ENCODE data around the gene GEMIN7. TPM values are rescaled to one million over a fixed set of nuclear protein-coding genes. Genes with fewer than 3 reads are reported as not detected.

GEMIN7 gene
- total RNA-seq, 1 donor from 2014 or later: 7.3 TPM

GRCh38 chr19:45051929-45052579 is 27.0 kb upstream of the GEMIN7 start:
- Mint-ChIP-seq H3K4me3 (no peak overlapping the region), H3K27ac (no peak overlapping the region), H3K36me3 (peaks cover 15% of the 10 kb centered on the region), H3K9me3 (no peaks in the 10 kb centered on the region), H3K4me1 (no peaks in the 10 kb centered on the region), H3K27me3 (ENCODE audit: insufficient read depth, low read depth) (peaks cover 2% of the 10 kb centered on the region)
- Histone ChIP-seq H3K9ac (no peak overlapping the region), H3K4me1 (no peaks in the 10 kb centered on the region), H3K4me2 (no peak overlapping the region), H3K27me3 (no peaks in the 10 kb centered on the region), H3K4me3 (no peak overlapping the region), H3F3A (ENCODE audit: low read depth) (no peaks in the 10 kb centered on the region), H4K20me1 (ENCODE audit: low read depth) (peaks cover 55% of the 10 kb centered on the region), H3K79me2 (ENCODE audit: low read depth) (peaks cover 49% of the 10 kb centered on the region), H2AFZ (replicated peaks) (no peak overlapping the region), H3K27ac (no peak overlapping the region), H3K36me3 (no peaks in the 10 kb centered on the region), H3K9me3 (ENCODE audit: low read depth) (no peaks in the 10 kb centered on the region)
- DNase-seq (ENCODE audit: low spot score): no peak
- TF ChIP-seq EZH2 (IDR thresholded peaks at IDR 0.05) (no peak), EZH2phosphoT487 (IDR thresholded peaks at IDR 0.05) (no peak), CTCF (IDR thresholded peaks at IDR 0.05) (no peak)

DNA sequence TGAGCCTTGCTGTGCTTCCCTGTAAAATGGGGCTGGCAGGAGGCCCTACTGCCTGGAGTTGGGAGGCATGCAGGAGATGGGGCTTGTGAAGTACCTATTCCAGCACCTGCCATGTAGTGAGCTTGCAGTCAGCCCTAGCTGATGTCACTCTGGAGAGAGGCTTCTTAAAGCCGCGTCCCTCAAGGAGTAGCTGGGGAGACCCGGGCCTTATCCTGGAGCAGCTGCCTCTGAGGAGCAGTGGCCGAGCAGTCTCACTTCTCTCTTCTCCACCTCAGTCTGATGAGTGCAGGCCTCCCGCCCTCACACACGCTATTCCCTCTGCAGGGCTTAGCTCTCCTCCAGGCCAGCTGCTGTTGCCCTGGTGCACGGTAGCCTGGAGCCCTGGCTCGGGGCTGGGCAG is 22.2 kb upstream of the GEMIN7 start:
- H3K9me3 Mint-ChIP-seq: no peaks in the 10 kb centered on the region
- no peak overlapping the region for H3K4me3 ChIP-seq
- no peak overlapping the region for H3K27ac ChIP-seq
- H3K4me3 Mint-ChIP-seq: no peak overlapping the region
- H3K4me1 Mint-ChIP-seq: no peaks in the 10 kb centered on the region
- peaks cover 5% of the 10 kb centered on the region for H3K36me3 ChIP-seq
- H3K9ac ChIP-seq: no peak overlapping the region
- H3K27me3 ChIP-seq: no peaks in the 10 kb centered on the region
- H2AFZ ChIP-seq (replicated peaks): no peak overlapping the region
- H4K20me1 ChIP-seq (ENCODE audit: low read depth): peaks cover 25% of the 10 kb centered on the region
- peaks cover 6% of the 10 kb centered on the region for H3K27me3 Mint-ChIP-seq (ENCODE audit: insufficient read depth, low read depth)
- no peak for DNase-seq (ENCODE audit: low spot score)
- H3K79me2 ChIP-seq (ENCODE audit: low read depth): peaks cover 3% of the 10 kb centered on the region
- no peak overlapping the region for H3K4me2 ChIP-seq
- H3K4me1 ChIP-seq: no peaks in the 10 kb centered on the region
- H3K36me3 Mint-ChIP-seq: peaks cover 29% of the 10 kb centered on the region
- no peak overlapping the region for H3K27ac Mint-ChIP-seq
- H3K9me3 ChIP-seq (ENCODE audit: low read depth): no peaks in the 10 kb centered on the region
- TF ChIP-seq CTCF (IDR thresholded peaks at IDR 0.05): no peak
- no peak for TF ChIP-seq EZH2 (IDR thresholded peaks at IDR 0.05)
- peaks cover 5% of the 10 kb centered on the region for H3F3A ChIP-seq (ENCODE audit: low read depth)

DNA sequence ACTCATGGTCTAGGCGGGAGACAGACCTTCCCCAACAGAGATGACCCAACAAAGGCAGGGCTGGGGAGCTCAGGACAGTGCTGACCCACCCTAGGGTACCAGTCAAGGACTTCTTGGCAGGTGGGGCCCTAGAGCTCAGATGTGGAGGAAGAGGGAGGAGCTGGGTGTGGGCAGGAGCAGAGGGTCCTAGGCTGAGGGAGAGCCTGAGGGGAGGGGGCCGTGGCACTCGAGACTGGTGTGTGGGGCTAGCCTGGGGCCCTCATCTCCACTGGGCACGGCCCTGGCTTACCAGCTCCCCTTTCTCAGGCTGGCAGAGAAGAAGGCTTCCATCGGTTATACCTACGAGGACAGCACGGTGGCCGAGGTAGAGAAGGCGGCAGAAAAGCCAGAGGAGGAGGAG is 21.6 kb upstream of the GEMIN7 start:
- H3F3A ChIP-seq (ENCODE audit: low read depth): peaks cover 5% of the 10 kb centered on the region
- no peak overlapping the region for H3K27ac ChIP-seq
- no peak overlapping the region for H3K4me3 Mint-ChIP-seq

More for the DNA sequence above, 21.6 kb upstream of the GEMIN7 start:
- H3K27ac Mint-ChIP-seq: no peak overlapping the region
- no peak overlapping the region for H3K4me2 ChIP-seq
- H3K36me3 ChIP-seq: peaks cover 5% of the 10 kb centered on the region
- DNase-seq (ENCODE audit: low spot score): no peak
- no peaks in the 10 kb centered on the region for H3K4me1 ChIP-seq
- peaks cover 28% of the 10 kb centered on the region for H3K36me3 Mint-ChIP-seq
- no peaks in the 10 kb centered on the region for H3K9me3 ChIP-seq (ENCODE audit: low read depth)
- no peak overlapping the region for H2AFZ ChIP-seq (replicated peaks)
- TF ChIP-seq EZH2 (IDR thresholded peaks at IDR 0.05) (no peak), CTCF (IDR thresholded peaks at IDR 0.05) (no peak), EZH2phosphoT487 (IDR thresholded peaks at IDR 0.05) (no peak)
- no peaks in the 10 kb centered on the region for H3K4me1 Mint-ChIP-seq
- H3K27me3 ChIP-seq: no peaks in the 10 kb centered on the region
- no peaks in the 10 kb centered on the region for H3K9me3 Mint-ChIP-seq
- no peak overlapping the region for H3K4me3 ChIP-seq
- H4K20me1 ChIP-seq (ENCODE audit: low read depth): peaks cover 19% of the 10 kb centered on the region
- no peaks in the 10 kb centered on the region for H3K79me2 ChIP-seq (ENCODE audit: low read depth)
- H3K9ac ChIP-seq: no peak overlapping the region
- H3K27me3 Mint-ChIP-seq (ENCODE audit: insufficient read depth, low read depth): peaks cover 6% of the 10 kb centered on the region

Data from neural progenitor cell (in vitro differentiated cells).